Measurements from ENCODE around the gene MORN3. TPM values are rescaled to one million over a fixed set of nuclear protein-coding genes. Genes with fewer than 3 reads are reported as not detected.
"Not testable (repeated sequence)": the region's sequence is repeated elsewhere in the genome, so short reads cannot be mapped to it uniquely, and the experiment has no call there.

The MORN3 gene
- total RNA-seq, 1 experiment from 2014 or later, result 0.76 TPM

GRCh38 chr12:121693155-121693687 is 23.8 kb upstream of the MORN3 start:
- no peaks in the 10 kb centered on the region for H3K9me3 Mint-ChIP-seq (ENCODE audit: low read depth, unreplicated experiment)
- BruUV-seq (replicated peaks), result no TSS peak
- H3K4me3 Mint-ChIP-seq (ENCODE audit: low read depth, unreplicated experiment), result no peak overlapping the region
- no peak for TF ChIP-seq CTCF (IDR thresholded peaks at IDR 0.05; ENCODE audit: unreplicated experiment)
- H3K27me3 Mint-ChIP-seq (ENCODE audit: unreplicated experiment), result no peaks in the 10 kb centered on the region
- no peaks in the 10 kb centered on the region for H3K36me3 Mint-ChIP-seq (ENCODE audit: insufficient read depth, unreplicated experiment)
- intact Hi-C loops (cut with micrococcal nuclease; ENCODE audit: unreplicated experiment), result no loop called here
- no peaks in the 10 kb centered on the region for H3K4me1 Mint-ChIP-seq (ENCODE audit: low read depth, unreplicated experiment)
- H3K27ac Mint-ChIP-seq (ENCODE audit: unreplicated experiment), result no peak overlapping the region
- CTCF ChIA-PET, result interaction anchor here (0.6 to 2.1 kb wide), 6 partner anchors 9 to 220 kb away, joined by 3 to 10 read pairs (median 4); no protein-coding TSS in a partner anchor
- no peak for DNase-seq

GRCh38 chr12:121692744-121693143 is 23.3 kb upstream of the MORN3 start:
- H3K4me3 Mint-ChIP-seq (ENCODE audit: low read depth, unreplicated experiment); H3K27ac Mint-ChIP-seq (ENCODE audit: unreplicated experiment): not testable (repeated sequence)
- CTCF ChIA-PET, result interaction anchor here (0.6 to 2.1 kb wide), 5 partner anchors 78 to 219 kb away, joined by 3 to 10 read pairs (median 4); no protein-coding TSS in a partner anchor

GRCh38 chr12:121689430-121689829 is 20.0 kb upstream of the MORN3 start:
- CTCF ChIA-PET, result interaction anchor here (0.6 kb wide), 1 partner anchor 543 kb away, joined by 8 read pairs; no protein-coding TSS in a partner anchor
- TF ChIP-seq CTCF (IDR thresholded peaks at IDR 0.05; ENCODE audit: unreplicated experiment), result no peak
- no peak overlapping the region for H3K27ac Mint-ChIP-seq (ENCODE audit: unreplicated experiment)
- intact Hi-C loops (cut with micrococcal nuclease; ENCODE audit: unreplicated experiment), result no loop called here
- H3K27me3 Mint-ChIP-seq (ENCODE audit: unreplicated experiment), result no peaks in the 10 kb centered on the region
- no peak for DNase-seq
- H3K36me3 Mint-ChIP-seq (ENCODE audit: insufficient read depth, unreplicated experiment), result peaks cover 7% of the 10 kb centered on the region
- H3K4me3 Mint-ChIP-seq (ENCODE audit: low read depth, unreplicated experiment), result no peak overlapping the region
- BruUV-seq (replicated peaks), result no TSS peak
- no peaks in the 10 kb centered on the region for H3K4me1 Mint-ChIP-seq (ENCODE audit: low read depth, unreplicated experiment)
- H3K9me3 Mint-ChIP-seq (ENCODE audit: low read depth, unreplicated experiment), result no peaks in the 10 kb centered on the region

More at GRCh38 chr12:121692744-121693143, 23.3 kb upstream of the MORN3 start:
- BruUV-seq (replicated peaks); DNase-seq; H3K9me3 Mint-ChIP-seq (ENCODE audit: low read depth, unreplicated experiment); H3K36me3 Mint-ChIP-seq (ENCODE audit: insufficient read depth, unreplicated experiment); intact Hi-C loops (cut with micrococcal nuclease; ENCODE audit: unreplicated experiment); H3K27me3 Mint-ChIP-seq (ENCODE audit: unreplicated experiment); H3K4me1 Mint-ChIP-seq (ENCODE audit: low read depth, unreplicated experiment): not testable (repeated sequence)

GRCh38 chr12:121688966-121689365 is 19.5 kb upstream of the MORN3 start:
- Mint-ChIP-seq H3K9me3 (ENCODE audit: low read depth, unreplicated experiment) (no peaks in the 10 kb centered on the region), H3K4me1 (ENCODE audit: low read depth, unreplicated experiment) (no peaks in the 10 kb centered on the region), H3K27ac (ENCODE audit: unreplicated experiment) (no peak overlapping the region), H3K36me3 (ENCODE audit: insufficient read depth, unreplicated experiment) (peaks cover 7% of the 10 kb centered on the region), H3K4me3 (ENCODE audit: low read depth, unreplicated experiment) (no peak overlapping the region), H3K27me3 (ENCODE audit: unreplicated experiment) (no peaks in the 10 kb centered on the region)
- no TSS peak for BruUV-seq (replicated peaks)
- CTCF ChIA-PET, result interaction anchor here (0.6 kb wide), 1 partner anchor 544 kb away, joined by 8 read pairs; no protein-coding TSS in a partner anchor
- TF ChIP-seq CTCF (IDR thresholded peaks at IDR 0.05; ENCODE audit: unreplicated experiment), result no peak
- intact Hi-C loops (cut with micrococcal nuclease; ENCODE audit: unreplicated experiment), result no loop called here
- no peak for DNase-seq

GRCh38 chr12:121679661-121680197 is 10.3 kb upstream of the MORN3 start:
- H3K27ac Mint-ChIP-seq (ENCODE audit: unreplicated experiment); DNase-seq; H3K9me3 Mint-ChIP-seq (ENCODE audit: low read depth, unreplicated experiment); H3K4me3 Mint-ChIP-seq (ENCODE audit: low read depth, unreplicated experiment); H3K4me1 Mint-ChIP-seq (ENCODE audit: low read depth, unreplicated experiment); H3K27me3 Mint-ChIP-seq (ENCODE audit: unreplicated experiment); H3K36me3 Mint-ChIP-seq (ENCODE audit: insufficient read depth, unreplicated experiment); BruUV-seq (replicated peaks): not testable (repeated sequence)
- intact Hi-C loops (cut with micrococcal nuclease; ENCODE audit: unreplicated experiment), result loop anchor here (5.0 kb wide), 1 partner anchor 177 kb away; no protein-coding TSS in a partner anchor
- CTCF ChIA-PET, result interaction anchor here (0.6 to 0.8 kb wide), 3 partner anchors 38 to 187 kb away, joined by 3 to 5 read pairs (median 3); no protein-coding TSS in a partner anchor

All from Calu3 (cell line).